ENCODE results near the gene NCLN.

Gene NCLN

GRCh38 chr19:3211191-3211590, 25.5 kb downstream of the NCLN start:
- no peaks in the 10 kb centered on the region for H3K27me3 ChIP-seq (ENCODE audit: insufficient read depth, poor library complexity, severe bottlenecking)
- H3K4me3 ChIP-seq (replicated peaks; ENCODE audit: insufficient read depth, low read length), result no peak overlapping the region
- no peak overlapping the region for H3K27ac ChIP-seq (replicated peaks)
- no peak for TF ChIP-seq CTCF (IDR thresholded peaks at IDR 0.05; ENCODE audit: insufficient read depth, low read length)
- no peak for TF ChIP-seq SPI1 (IDR thresholded peaks at IDR 0.05; ENCODE audit: borderline replicate concordance, low read depth)
- TF ChIP-seq POLR2AphosphoS5 (IDR thresholded peaks at IDR 0.05; ENCODE audit: low read depth), result no peak
- TF ChIP-seq GABPA (IDR thresholded peaks at IDR 0.05; ENCODE audit: low read depth), result no peak
- no peak for TF ChIP-seq REST (IDR thresholded peaks at IDR 0.05; ENCODE audit: insufficient replicate concordance, low read depth)
- DNase-seq (ENCODE audit: low read depth in 1 of 2, low spot score in 1 of 2), result no peak

- DNase-seq (ENCODE audit: low read depth in 1 of 2, low spot score in 1 of 2), result no peak
- no peak for TF ChIP-seq SPI1 (IDR thresholded peaks at IDR 0.05; ENCODE audit: borderline replicate concordance, low read depth)
- no peak for TF ChIP-seq POLR2AphosphoS5 (IDR thresholded peaks at IDR 0.05; ENCODE audit: low read depth)
- TF ChIP-seq GABPA (IDR thresholded peaks at IDR 0.05; ENCODE audit: low read depth), result no peak
- no peak for TF ChIP-seq REST (IDR thresholded peaks at IDR 0.05; ENCODE audit: insufficient replicate concordance, low read depth)
- no peak for TF ChIP-seq CTCF (IDR thresholded peaks at IDR 0.05; ENCODE audit: insufficient read depth, low read length)
- no peaks in the 10 kb centered on the region for H3K27me3 ChIP-seq (ENCODE audit: insufficient read depth, poor library complexity, severe bottlenecking)
- no peak overlapping the region for H3K4me3 ChIP-seq (replicated peaks; ENCODE audit: insufficient read depth, low read length)
- H3K27ac ChIP-seq (replicated peaks), result no peak overlapping the region
These were observed 27.4 kb downstream of the NCLN start for GRCh38 chr19:3213159-3213558.

- H3K4me3 ChIP-seq (replicated peaks; ENCODE audit: insufficient read depth, low read length), result no peak overlapping the region
- DNase-seq (ENCODE audit: low read depth in 1 of 2, low spot score in 1 of 2), result no peak
- H3K27me3 ChIP-seq (ENCODE audit: insufficient read depth, poor library complexity, severe bottlenecking), result no peaks in the 10 kb centered on the region
- no peak overlapping the region for H3K27ac ChIP-seq (replicated peaks)
- TF ChIP-seq POLR2AphosphoS5 (IDR thresholded peaks at IDR 0.05; ENCODE audit: low read depth), result no peak
- TF ChIP-seq SPI1 (IDR thresholded peaks at IDR 0.05; ENCODE audit: borderline replicate concordance, low read depth), result no peak
- TF ChIP-seq GABPA (IDR thresholded peaks at IDR 0.05; ENCODE audit: low read depth), result no peak
- no peak for TF ChIP-seq REST (IDR thresholded peaks at IDR 0.05; ENCODE audit: insufficient replicate concordance, low read depth)
- TF ChIP-seq CTCF (IDR thresholded peaks at IDR 0.05; ENCODE audit: insufficient read depth, low read length), result no peak
These were observed 31.1 kb downstream of the NCLN start for GRCh38 chr19:3216874-3217273.

Data from HL-60 (cell line).